Breast epithelium (tissue), 4 donors: ENCODE data around the gene ASXL2. TPM values are rescaled to one million over a fixed set of nuclear protein-coding genes. Genes with fewer than 3 reads are reported as not detected.
"Not testable (repeated sequence)": the region's sequence is repeated elsewhere in the genome, so short reads cannot be mapped to it uniquely, and the experiment has no call there.

ENCODE experiments used
- DNase-seq, 2 donors: peaks; one replicate each; pipeline ENCODE4 v3.0.0-alpha.2; 2019; ENCODE audit warnings: low spot score in 2 of 2
- H3K27ac ChIP-seq, 2 donors: fragments of 200-600 bp; sonication (generic) in 1 of 2; one replicate each; pipeline ENCODE4 v1.5.1; 2016 to 2019; ENCODE audit warnings: mild to moderate bottlenecking in 1 of 2
- H3K27me3 ChIP-seq, 2 donors: fragments of 200-600 bp; sonication (generic) in 1 of 2; one replicate each; pipeline versions ENCODE4 v1.5.1 to v1.6.0; 2017 to 2019; ENCODE audit warnings: control low read depth in 1 of 2, mild to moderate bottlenecking in 1 of 2
- H3K36me3 ChIP-seq: fragments of 200-600 bp; one replicate; pipeline ENCODE4 v1.5.1; 2019
- H3K4me1 ChIP-seq, 2 donors: fragments of 200-600 bp; sonication (generic); one replicate each; pipeline ENCODE4 v1.5.1; 2016 to 2019; ENCODE audit warnings: control low read depth in 1 of 2
- H3K4me3 ChIP-seq, 3 donors: fragments of 200-600 bp; sonication (generic); 1 replicate in 2 of 3; 2 replicates in 1 of 3; pipeline ENCODE4 v1.5.1; 2016 to 2019; ENCODE audit warnings: mild to moderate bottlenecking in 3 of 3, moderate library complexity in 2 of 3
- H3K9me3 ChIP-seq, 2 donors: fragments of 200-600 bp; sonication (generic) in 1 of 2; one replicate each; pipeline ENCODE4 v1.5.1; 2016 to 2019; ENCODE audit warnings: control low read depth in 1 of 2
- POLR2A ChIP-seq: fragments of 450-650 bp; IDR thresholded peaks from one replicate; pipeline ENCODE4 v1.6.1; 2016; ENCODE audit warnings: antibody characterized with exemption, mild to moderate bottlenecking, moderate library complexity
- POLR2AphosphoS5 ChIP-seq, 3 donors: sonication (generic); formaldehyde crosslinking; IDR thresholded peaks; one replicate each; pipeline ENCODE4 v1.6.1; 2017; ENCODE audit warnings: antibody characterized with exemption in 3 of 3
- intact Hi-C: fragments of 100-400 bp; cut with DNase I; formaldehyde crosslinking; loops from one replicate; pipeline ENCODE4 v1.15.1; 2023; ENCODE audit warnings: low total_unique reads
- total RNA-seq, 3 donors: library from RNA; depleted of rRNA; stranded (reverse); fragments of >200 nt; gene quantifications; one replicate each; pipeline ENCODE4 v1.1.0, GENCODE V29; 2016
- TF ChIP-seq, protein P1 (sequence below), 3 donors: fragments of 450-650 bp; IDR thresholded peaks; one replicate each; pipeline ENCODE4 v1.5.1; 2016 to 2017; ENCODE audit warnings: antibody characterized with exemption in 3 of 3, mild to moderate bottlenecking in 3 of 3, moderate library complexity in 3 of 3

The ASXL2 gene
- total RNA-seq, 3 donors from 2014 or later = 16.4 to 18.2 (median 17.4) TPM

- Histone ChIP-seq H3K27me3 (no peaks in the 10 kb centered on the region), H3K36me3 (no peaks in the 10 kb centered on the region), H3K27ac (no peak overlapping the region), H3K9me3 (no peaks in the 10 kb centered on the region), H3K4me1 (no peaks in the 10 kb centered on the region), H3K4me3 (no peak overlapping the region)
- intact Hi-C loops = no loop called here
- no peak for DNase-seq
- TF ChIP-seq, protein P1, sequence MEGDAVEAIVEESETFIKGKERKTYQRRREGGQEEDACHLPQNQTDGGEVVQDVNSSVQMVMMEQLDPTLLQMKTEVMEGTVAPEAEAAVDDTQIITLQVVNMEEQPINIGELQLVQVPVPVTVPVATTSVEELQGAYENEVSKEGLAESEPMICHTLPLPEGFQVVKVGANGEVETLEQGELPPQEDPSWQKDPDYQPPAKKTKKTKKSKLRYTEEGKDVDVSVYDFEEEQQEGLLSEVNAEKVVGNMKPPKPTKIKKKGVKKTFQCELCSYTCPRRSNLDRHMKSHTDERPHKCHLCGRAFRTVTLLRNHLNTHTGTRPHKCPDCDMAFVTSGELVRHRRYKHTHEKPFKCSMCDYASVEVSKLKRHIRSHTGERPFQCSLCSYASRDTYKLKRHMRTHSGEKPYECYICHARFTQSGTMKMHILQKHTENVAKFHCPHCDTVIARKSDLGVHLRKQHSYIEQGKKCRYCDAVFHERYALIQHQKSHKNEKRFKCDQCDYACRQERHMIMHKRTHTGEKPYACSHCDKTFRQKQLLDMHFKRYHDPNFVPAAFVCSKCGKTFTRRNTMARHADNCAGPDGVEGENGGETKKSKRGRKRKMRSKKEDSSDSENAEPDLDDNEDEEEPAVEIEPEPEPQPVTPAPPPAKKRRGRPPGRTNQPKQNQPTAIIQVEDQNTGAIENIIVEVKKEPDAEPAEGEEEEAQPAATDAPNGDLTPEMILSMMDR (IDR thresholded peaks at IDR 0.05) = no peak
- TF ChIP-seq POLR2A (no peak), POLR2AphosphoS5 (IDR thresholded peaks at IDR 0.05) (no peak)
Measured at GRCh38 chr2:25712455-25712854, 165.8 kb downstream of the ASXL2 start.

- no peaks in the 10 kb centered on the region for H3K27me3 ChIP-seq
- no peaks in the 10 kb centered on the region for H3K4me1 ChIP-seq
- intact Hi-C loops = no loop called here
- no peaks in the 10 kb centered on the region for H3K9me3 ChIP-seq
- H3K27ac ChIP-seq = peak overlapping the region; percentile 29 to 48
- no peak for DNase-seq
- peak overlapping the region in 2 of 3 donors; percentile 24 to 44 for H3K4me3 ChIP-seq
- TF ChIP-seq POLR2AphosphoS5 (IDR thresholded peaks at IDR 0.05) (no peak), POLR2A (no peak)
- TF ChIP-seq, protein P1 (IDR thresholded peaks at IDR 0.05) = no peak
- no peaks in the 10 kb centered on the region for H3K36me3 ChIP-seq
Measured at GRCh38 chr2:25711675-25712354, 166.5 kb downstream of the ASXL2 start.

- Histone ChIP-seq H3K4me3 (no peak overlapping the region), H3K36me3 (no peaks in the 10 kb centered on the region), H3K27me3 (no peaks in the 10 kb centered on the region), H3K27ac (no peak overlapping the region), H3K9me3 (no peaks in the 10 kb centered on the region), H3K4me1 (no peaks in the 10 kb centered on the region)
- DNase-seq = no peak
- intact Hi-C loops = no loop called here
- TF ChIP-seq, protein P1 (IDR thresholded peaks at IDR 0.05) = no peak
- TF ChIP-seq POLR2A = no peak
- no peak for TF ChIP-seq POLR2AphosphoS5 (IDR thresholded peaks at IDR 0.05)
Measured at GRCh38 chr2:25710750-25711149, 167.5 kb downstream of the ASXL2 start.

DNA sequence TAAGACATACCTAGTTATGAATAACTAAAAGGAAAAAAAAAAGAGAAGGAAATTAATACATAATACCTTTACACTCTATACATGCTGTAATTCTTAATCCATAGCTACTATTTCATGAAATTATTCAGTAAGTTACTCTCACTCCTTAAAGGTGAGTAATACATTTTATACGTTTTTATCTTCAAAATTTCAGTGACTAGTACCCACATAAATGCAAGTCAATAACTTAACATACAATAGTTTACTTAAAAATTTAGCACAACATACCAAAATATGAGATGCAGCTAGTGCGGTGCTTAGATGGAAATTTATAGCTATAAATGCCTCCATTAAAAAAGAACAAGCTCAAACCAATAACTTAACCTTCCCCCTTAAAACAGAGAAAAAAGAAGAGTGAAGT, 168.9 kb downstream of the ASXL2 start:
- TF ChIP-seq, protein P1 (IDR thresholded peaks at IDR 0.05) = no peak
- TF ChIP-seq POLR2A = no peak
- Histone ChIP-seq H3K27me3 (no peaks in the 10 kb centered on the region), H3K9me3 (no peaks in the 10 kb centered on the region), H3K4me1 (no peaks in the 10 kb centered on the region), H3K4me3 (no peak overlapping the region), H3K36me3 (no peaks in the 10 kb centered on the region), H3K27ac (no peak overlapping the region)
- no peak for DNase-seq
- intact Hi-C loops = no loop called here

DNA sequence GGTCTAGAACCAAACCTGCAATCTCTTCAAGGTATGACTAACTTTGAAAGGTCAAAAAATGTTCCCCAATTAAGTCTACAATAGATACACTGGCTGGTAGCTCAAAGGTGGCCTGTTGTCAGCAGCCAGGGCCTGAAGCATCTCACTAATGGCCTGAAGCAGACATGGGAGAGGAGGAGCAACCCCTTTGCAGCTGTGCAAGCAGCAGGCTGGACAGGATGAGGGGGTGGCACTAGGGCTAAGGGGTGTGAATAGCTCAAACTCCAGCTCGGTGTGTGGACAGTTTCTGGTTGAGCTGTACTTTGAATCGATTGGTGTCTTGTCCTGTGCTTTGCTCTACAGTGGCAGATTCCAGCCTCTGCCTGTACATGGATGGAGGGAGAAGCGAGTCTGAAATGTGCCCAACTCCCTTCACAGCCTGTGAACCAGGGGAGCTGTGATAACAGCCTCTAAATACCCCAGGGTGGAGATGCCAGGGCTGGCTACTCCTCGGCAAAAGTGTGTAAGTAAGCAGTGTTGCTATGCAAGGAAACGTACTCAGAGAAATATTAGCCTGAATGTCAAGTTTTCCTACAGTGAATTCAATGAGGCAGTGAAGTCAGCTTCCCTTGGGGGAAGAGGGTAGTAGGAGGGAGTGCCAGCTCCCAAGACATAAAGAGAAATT, 170.2 kb downstream of the ASXL2 start:
- H3K27me3 ChIP-seq = no peaks in the 10 kb centered on the region
- no peak for TF ChIP-seq POLR2AphosphoS5 (IDR thresholded peaks at IDR 0.05)
- TF ChIP-seq, protein P1 (IDR thresholded peaks at IDR 0.05) = no peak
- TF ChIP-seq POLR2A = no peak
- H3K4me1 ChIP-seq = no peaks in the 10 kb centered on the region
- no peak overlapping the region for H3K27ac ChIP-seq
- H3K9me3 ChIP-seq = no peaks in the 10 kb centered on the region
- no peaks in the 10 kb centered on the region for H3K36me3 ChIP-seq
- no peak for DNase-seq
- H3K4me3 ChIP-seq = no peak overlapping the region
- intact Hi-C loops = no loop called here

GRCh38 chr2:25705575-25705974, 172.7 kb downstream of the ASXL2 start:
- H3K36me3 ChIP-seq, H3K27me3 ChIP-seq, DNase-seq, H3K4me3 ChIP-seq, intact Hi-C loops, H3K27ac ChIP-seq, H3K9me3 ChIP-seq, H3K4me1 ChIP-seq: not testable (repeated sequence)
